Measurements from ENCODE around the gene PTPRD. TPM values are rescaled to one million over a fixed set of nuclear protein-coding genes. Genes with fewer than 3 reads are reported as not detected.

The PTPRD gene
- total RNA-seq, 1 experiment from 2014 or later = 1.8 TPM

DNA sequence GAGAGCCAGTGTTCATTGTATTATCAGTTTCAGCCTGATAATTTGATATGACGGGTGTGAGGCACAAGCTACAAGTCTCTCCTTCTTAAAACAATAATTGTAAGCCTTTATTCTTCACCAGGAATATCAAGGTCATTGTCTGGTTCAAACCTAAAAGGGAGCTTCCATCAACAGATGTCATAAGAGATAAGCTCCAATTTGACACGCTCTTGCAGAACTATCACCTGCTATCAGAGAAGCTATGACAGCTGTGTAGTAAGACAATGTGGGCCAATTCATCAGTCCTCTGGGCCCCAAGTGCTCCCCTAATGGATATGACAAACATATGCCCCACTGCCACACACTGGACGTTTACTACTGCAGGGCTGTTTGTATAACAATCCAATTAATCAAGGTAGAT is 1803.1 kb downstream of the PTPRD start:
- intact Hi-C loops (cut with micrococcal nuclease; ENCODE audit: unreplicated experiment) = no loop called here
- no peak for DNase-seq
- CTCF ChIA-PET = no interaction called here
- H3K4me1 Mint-ChIP-seq (ENCODE audit: low read depth, unreplicated experiment) = no peaks in the 10 kb centered on the region
- H3K27me3 Mint-ChIP-seq (ENCODE audit: unreplicated experiment) = no peaks in the 10 kb centered on the region
- no peaks in the 10 kb centered on the region for H3K36me3 Mint-ChIP-seq (ENCODE audit: insufficient read depth, unreplicated experiment)
- no peak overlapping the region for H3K27ac Mint-ChIP-seq (ENCODE audit: unreplicated experiment)
- peaks cover 3% of the 10 kb centered on the region for H3K9me3 Mint-ChIP-seq (ENCODE audit: low read depth, unreplicated experiment)
- BruUV-seq (replicated peaks) = no TSS peak
- TF ChIP-seq, protein P1, sequence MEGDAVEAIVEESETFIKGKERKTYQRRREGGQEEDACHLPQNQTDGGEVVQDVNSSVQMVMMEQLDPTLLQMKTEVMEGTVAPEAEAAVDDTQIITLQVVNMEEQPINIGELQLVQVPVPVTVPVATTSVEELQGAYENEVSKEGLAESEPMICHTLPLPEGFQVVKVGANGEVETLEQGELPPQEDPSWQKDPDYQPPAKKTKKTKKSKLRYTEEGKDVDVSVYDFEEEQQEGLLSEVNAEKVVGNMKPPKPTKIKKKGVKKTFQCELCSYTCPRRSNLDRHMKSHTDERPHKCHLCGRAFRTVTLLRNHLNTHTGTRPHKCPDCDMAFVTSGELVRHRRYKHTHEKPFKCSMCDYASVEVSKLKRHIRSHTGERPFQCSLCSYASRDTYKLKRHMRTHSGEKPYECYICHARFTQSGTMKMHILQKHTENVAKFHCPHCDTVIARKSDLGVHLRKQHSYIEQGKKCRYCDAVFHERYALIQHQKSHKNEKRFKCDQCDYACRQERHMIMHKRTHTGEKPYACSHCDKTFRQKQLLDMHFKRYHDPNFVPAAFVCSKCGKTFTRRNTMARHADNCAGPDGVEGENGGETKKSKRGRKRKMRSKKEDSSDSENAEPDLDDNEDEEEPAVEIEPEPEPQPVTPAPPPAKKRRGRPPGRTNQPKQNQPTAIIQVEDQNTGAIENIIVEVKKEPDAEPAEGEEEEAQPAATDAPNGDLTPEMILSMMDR (IDR thresholded peaks at IDR 0.05; ENCODE audit: unreplicated experiment) = no peak
- no peak overlapping the region for H3K4me3 Mint-ChIP-seq (ENCODE audit: low read depth, unreplicated experiment)

DNA sequence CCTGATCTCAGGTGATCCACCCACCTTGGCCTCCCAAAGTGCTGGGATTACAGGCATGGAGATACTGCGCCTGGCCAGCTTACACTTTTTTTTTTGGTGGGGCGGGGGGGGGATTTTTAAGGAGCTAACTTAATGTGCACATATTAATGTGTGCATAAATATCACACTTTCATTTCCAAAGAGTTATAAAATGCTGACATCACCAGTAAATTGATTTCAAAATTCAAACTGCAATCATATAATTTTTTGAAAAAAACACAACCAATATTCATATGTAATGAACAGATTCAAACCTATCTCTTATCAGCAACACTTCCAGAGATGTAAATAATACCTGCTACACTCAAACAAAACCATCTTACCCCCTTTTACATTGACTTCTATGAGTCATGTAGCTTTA is 1806.7 kb downstream of the PTPRD start:
- Mint-ChIP-seq H3K36me3 (ENCODE audit: insufficient read depth, unreplicated experiment) (no peaks in the 10 kb centered on the region), H3K9me3 (ENCODE audit: low read depth, unreplicated experiment) (no peaks in the 10 kb centered on the region), H3K4me3 (ENCODE audit: low read depth, unreplicated experiment) (no peak overlapping the region), H3K4me1 (ENCODE audit: low read depth, unreplicated experiment) (no peaks in the 10 kb centered on the region), H3K27ac (ENCODE audit: unreplicated experiment) (no peak overlapping the region), H3K27me3 (ENCODE audit: unreplicated experiment) (no peaks in the 10 kb centered on the region)
- no TSS peak for BruUV-seq (replicated peaks)
- CTCF ChIA-PET = no interaction called here
- TF ChIP-seq, protein P1 (IDR thresholded peaks at IDR 0.05; ENCODE audit: unreplicated experiment) = no peak
- intact Hi-C loops (cut with micrococcal nuclease; ENCODE audit: unreplicated experiment) = no loop called here
- no peak for DNase-seq

DNA sequence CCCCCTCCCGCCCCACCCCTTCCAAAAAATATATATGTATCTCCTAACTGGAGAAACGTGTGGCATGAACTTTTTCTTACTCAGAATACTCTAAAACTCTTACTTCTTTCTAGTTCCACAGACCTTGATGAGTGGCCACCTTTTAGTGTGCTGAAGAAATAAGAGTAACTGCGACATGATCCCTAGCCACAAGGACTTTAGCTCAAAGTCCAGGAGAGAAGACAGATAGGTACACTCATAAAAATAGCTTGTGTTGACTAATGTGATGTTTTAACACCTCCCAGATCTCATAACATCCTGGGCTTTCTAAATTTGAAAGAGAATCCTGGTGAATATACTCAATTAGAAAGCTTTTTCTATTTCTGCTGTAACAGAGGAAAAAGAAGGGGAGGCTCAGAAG is 1808.2 kb downstream of the PTPRD start:
- Mint-ChIP-seq H3K4me1 (ENCODE audit: low read depth, unreplicated experiment) (no peaks in the 10 kb centered on the region), H3K36me3 (ENCODE audit: insufficient read depth, unreplicated experiment) (no peaks in the 10 kb centered on the region), H3K9me3 (ENCODE audit: low read depth, unreplicated experiment) (no peaks in the 10 kb centered on the region), H3K27me3 (ENCODE audit: unreplicated experiment) (no peaks in the 10 kb centered on the region), H3K4me3 (ENCODE audit: low read depth, unreplicated experiment) (no peak overlapping the region), H3K27ac (ENCODE audit: unreplicated experiment) (no peak overlapping the region)
- DNase-seq = no peak
- BruUV-seq (replicated peaks) = no TSS peak
- CTCF ChIA-PET = no interaction called here
- intact Hi-C loops (cut with micrococcal nuclease; ENCODE audit: unreplicated experiment) = no loop called here
- TF ChIP-seq, protein P1 (IDR thresholded peaks at IDR 0.05; ENCODE audit: unreplicated experiment) = no peak

DNA sequence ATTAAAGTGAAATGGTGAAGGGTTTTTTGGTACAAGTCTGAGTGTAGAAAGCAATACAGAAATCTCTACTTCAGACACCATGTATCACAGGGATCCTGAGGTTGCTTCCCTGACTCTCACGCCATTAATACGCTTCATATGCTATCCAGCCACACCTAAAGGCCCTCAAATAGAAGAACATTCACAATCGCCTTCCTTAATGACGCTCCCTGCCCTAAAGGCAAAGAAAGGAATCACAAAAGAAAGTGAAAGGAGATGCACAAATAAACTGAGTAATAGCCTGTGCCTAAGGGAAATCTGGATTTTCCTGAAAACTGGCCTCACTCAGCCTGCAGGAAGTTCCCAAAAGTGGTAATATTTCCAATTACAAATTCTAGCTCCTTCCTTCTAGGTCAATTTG is 1810.6 kb downstream of the PTPRD start:
- TF ChIP-seq, protein P1 (IDR thresholded peaks at IDR 0.05; ENCODE audit: unreplicated experiment) = no peak
- Mint-ChIP-seq H3K27me3 (ENCODE audit: unreplicated experiment) (no peaks in the 10 kb centered on the region), H3K4me3 (ENCODE audit: low read depth, unreplicated experiment) (no peak overlapping the region), H3K4me1 (ENCODE audit: low read depth, unreplicated experiment) (no peaks in the 10 kb centered on the region), H3K27ac (ENCODE audit: unreplicated experiment) (no peak overlapping the region), H3K36me3 (ENCODE audit: insufficient read depth, unreplicated experiment) (no peaks in the 10 kb centered on the region), H3K9me3 (ENCODE audit: low read depth, unreplicated experiment) (no peaks in the 10 kb centered on the region)
- DNase-seq = no peak
- BruUV-seq (replicated peaks) = no TSS peak
- intact Hi-C loops (cut with micrococcal nuclease; ENCODE audit: unreplicated experiment) = no loop called here
- CTCF ChIA-PET = no interaction called here

DNA sequence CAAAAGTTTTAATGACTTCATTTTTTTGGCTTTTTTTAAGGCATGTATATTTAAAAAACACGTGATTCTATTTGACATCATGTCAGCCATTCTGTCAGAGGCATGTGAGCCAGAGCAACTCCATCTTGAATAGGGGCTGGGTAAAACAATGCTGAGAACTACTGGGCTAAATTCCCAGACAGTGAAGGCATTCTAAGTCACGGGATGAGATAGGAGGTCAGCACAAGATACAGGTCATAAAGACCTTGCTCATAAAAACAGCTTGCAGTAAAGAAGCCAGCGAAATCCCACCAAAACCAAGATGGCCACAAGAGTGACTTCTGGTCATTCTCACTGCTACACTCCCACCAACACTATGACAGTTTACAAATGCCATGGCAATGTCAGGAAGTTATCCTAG is 1812.6 kb downstream of the PTPRD start:
- no peak overlapping the region for H3K4me3 Mint-ChIP-seq (ENCODE audit: low read depth, unreplicated experiment)

More for the DNA sequence above, 1812.6 kb downstream of the PTPRD start:
- TF ChIP-seq, protein P1 (IDR thresholded peaks at IDR 0.05; ENCODE audit: unreplicated experiment) = no peak
- no peaks in the 10 kb centered on the region for H3K27me3 Mint-ChIP-seq (ENCODE audit: unreplicated experiment)
- CTCF ChIA-PET = no interaction called here
- H3K36me3 Mint-ChIP-seq (ENCODE audit: insufficient read depth, unreplicated experiment) = no peaks in the 10 kb centered on the region
- H3K9me3 Mint-ChIP-seq (ENCODE audit: low read depth, unreplicated experiment) = no peaks in the 10 kb centered on the region
- no peaks in the 10 kb centered on the region for H3K4me1 Mint-ChIP-seq (ENCODE audit: low read depth, unreplicated experiment)
- intact Hi-C loops (cut with micrococcal nuclease; ENCODE audit: unreplicated experiment) = no loop called here
- H3K27ac Mint-ChIP-seq (ENCODE audit: unreplicated experiment) = no peak overlapping the region
- DNase-seq = no peak
- no TSS peak for BruUV-seq (replicated peaks)

All from Calu3 (cell line).